Brain microvascular endothelial cell (primary cell): ENCODE results near the gene FOXG1.
A peak's percentile ranks its signal among the peaks of the same experiment; 100 is the strongest.

ENCODE experiments used
- DNase-seq: peaks from one replicate; pipeline ENCODE4 v3.0.0-alpha.2; 2020
- H3K27ac ChIP-seq: fragments of 250-450 bp; sonication (Bioruptor Pico); 2 replicates; pipeline ENCODE4 v1.5.1; 2020; ENCODE audit warnings: mild to moderate bottlenecking, moderate library complexity
- H3K27me3 ChIP-seq: fragments of 250-450 bp; sonication (Bioruptor Pico); replicated peaks from 2 replicates; pipeline ENCODE4 v1.5.1; 2020; ENCODE audit warnings: mild to moderate bottlenecking
- H3K36me3 ChIP-seq: fragments of 250-450 bp; sonication (Bioruptor Pico); replicated peaks from 2 replicates; pipeline ENCODE4 v1.5.1; 2020; ENCODE audit warnings: mild to moderate bottlenecking
- H3K4me3 ChIP-seq: 2 replicates; pipeline ENCODE4 v1.5.1; 2011; ENCODE audit warnings: low read depth, mild to moderate bottlenecking, control low read depth, low read length, moderate library complexity
- in situ Hi-C: cut with HindIII; loops from 2 replicates; pipeline ENCODE4 v1.10.0; 2017; ENCODE audit warnings: low sequenced_read_pairs, low pct_ligation_motif_present
- TF ChIP-seq, protein P1 (sequence below): IDR thresholded peaks from 2 replicates; pipeline ENCODE4 v1.5.1; 2011; ENCODE audit warnings: low read depth, mild to moderate bottlenecking, moderate library complexity, low read length, control low read depth, inconsistent platforms; ENCODE audit errors: missing control alignments

The FOXG1 gene

DNA sequence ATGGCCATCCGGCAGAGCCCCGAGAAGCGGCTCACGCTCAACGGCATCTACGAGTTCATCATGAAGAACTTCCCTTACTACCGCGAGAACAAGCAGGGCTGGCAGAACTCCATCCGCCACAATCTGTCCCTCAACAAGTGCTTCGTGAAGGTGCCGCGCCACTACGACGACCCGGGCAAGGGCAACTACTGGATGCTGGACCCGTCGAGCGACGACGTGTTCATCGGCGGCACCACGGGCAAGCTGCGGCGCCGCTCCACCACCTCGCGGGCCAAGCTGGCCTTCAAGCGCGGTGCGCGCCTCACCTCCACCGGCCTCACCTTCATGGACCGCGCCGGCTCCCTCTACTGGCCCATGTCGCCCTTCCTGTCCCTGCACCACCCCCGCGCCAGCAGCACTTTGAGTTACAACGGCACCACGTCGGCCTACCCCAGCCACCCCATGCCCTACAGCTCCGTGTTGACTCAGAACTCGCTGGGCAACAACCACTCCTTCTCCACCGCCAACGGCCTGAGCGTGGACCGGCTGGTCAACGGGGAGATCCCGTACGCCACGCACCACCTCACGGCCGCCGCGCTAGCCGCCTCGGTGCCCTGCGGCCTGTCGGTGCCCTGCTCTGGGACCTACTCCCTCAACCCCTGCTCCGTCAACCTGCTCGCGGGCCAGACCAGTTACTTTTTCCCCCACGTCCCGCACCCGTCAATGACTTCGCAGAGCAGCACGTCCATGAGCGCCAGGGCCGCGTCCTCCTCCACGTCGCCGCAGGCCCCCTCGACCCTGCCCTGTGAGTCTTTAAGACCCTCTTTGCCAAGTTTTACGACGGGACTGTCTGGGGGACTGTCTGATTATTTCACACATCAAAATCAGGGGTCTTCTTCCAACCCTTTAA is 1.5 kb downstream of the FOXG1 start:
- H3K27me3 ChIP-seq, result peaks cover 34% of the 10 kb centered on the region

DNA sequence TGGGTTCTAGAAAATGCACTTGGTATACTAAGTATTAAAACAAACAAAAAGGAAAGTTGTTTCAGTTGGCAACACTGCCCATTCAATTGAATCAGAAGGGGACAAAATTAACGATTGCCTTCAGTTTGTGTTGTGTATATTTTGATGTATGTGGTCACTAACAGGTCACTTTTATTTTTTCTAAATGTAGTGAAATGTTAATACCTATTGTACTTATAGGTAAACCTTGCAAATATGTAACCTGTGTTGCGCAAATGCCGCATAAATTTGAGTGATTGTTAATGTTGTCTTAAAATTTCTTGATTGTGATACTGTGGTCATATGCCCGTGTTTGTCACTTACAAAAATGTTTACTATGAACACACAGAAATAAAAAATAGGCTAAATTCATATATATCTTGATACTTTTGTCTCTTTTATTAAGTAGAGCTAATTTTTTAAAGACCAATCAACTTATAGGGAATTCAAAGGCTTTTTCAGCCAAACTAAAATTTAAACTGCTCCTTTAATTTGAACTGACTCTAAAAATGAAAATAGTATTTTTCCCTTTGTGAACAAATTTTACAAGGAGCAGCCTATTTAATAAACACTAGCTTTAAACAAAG is 2.8 kb downstream of the FOXG1 start:
- TF ChIP-seq, protein P1, sequence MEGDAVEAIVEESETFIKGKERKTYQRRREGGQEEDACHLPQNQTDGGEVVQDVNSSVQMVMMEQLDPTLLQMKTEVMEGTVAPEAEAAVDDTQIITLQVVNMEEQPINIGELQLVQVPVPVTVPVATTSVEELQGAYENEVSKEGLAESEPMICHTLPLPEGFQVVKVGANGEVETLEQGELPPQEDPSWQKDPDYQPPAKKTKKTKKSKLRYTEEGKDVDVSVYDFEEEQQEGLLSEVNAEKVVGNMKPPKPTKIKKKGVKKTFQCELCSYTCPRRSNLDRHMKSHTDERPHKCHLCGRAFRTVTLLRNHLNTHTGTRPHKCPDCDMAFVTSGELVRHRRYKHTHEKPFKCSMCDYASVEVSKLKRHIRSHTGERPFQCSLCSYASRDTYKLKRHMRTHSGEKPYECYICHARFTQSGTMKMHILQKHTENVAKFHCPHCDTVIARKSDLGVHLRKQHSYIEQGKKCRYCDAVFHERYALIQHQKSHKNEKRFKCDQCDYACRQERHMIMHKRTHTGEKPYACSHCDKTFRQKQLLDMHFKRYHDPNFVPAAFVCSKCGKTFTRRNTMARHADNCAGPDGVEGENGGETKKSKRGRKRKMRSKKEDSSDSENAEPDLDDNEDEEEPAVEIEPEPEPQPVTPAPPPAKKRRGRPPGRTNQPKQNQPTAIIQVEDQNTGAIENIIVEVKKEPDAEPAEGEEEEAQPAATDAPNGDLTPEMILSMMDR, result no peak
- Histone ChIP-seq H3K36me3 (no peaks in the 10 kb centered on the region), H3K27ac (no peak overlapping the region), H3K4me3 (no peak overlapping the region), H3K27me3 (peaks cover 41% of the 10 kb centered on the region)
- no peak for DNase-seq
- in situ Hi-C loops, result loop anchor here (25.0 kb wide), 1 partner anchor 768 kb away; no protein-coding TSS in a partner anchor

More for the DNA sequence above, 1.5 kb downstream of the FOXG1 start:
- Histone ChIP-seq H3K27ac (no peak overlapping the region), H3K4me3 (peak overlapping the region; percentile 15), H3K36me3 (no peaks in the 10 kb centered on the region)
- TF ChIP-seq, protein P1, result no peak
- in situ Hi-C loops, result loop anchor here (25.0 kb wide), 1 partner anchor 769 kb away; no protein-coding TSS in a partner anchor
- no peak for DNase-seq

DNA sequence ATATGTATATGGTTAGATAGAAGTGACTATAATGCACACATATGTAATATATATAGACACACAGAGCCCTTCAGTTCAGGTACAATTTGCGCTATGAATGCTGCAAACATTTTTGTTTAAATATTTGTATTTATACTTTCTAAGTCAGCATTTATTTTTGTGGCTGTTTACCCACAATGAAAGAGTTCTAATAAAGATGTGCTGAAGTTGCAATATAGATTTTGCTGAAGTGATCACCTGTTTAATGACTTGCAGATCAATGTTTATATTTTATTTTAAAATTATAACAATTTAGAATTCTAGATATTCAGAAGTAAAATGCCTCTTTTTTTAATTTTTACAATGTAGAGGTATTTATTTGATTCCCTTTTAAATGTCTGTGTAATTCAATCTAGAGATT is 3.5 kb downstream of the FOXG1 start:
- Histone ChIP-seq H3K4me3 (no peak overlapping the region), H3K27me3 (peaks cover 41% of the 10 kb centered on the region), H3K36me3 (no peaks in the 10 kb centered on the region), H3K27ac (no peak overlapping the region)
- no peak for DNase-seq
- TF ChIP-seq, protein P1, result no peak
- in situ Hi-C loops, result loop anchor here (25.0 kb wide), 1 partner anchor 767 kb away; no protein-coding TSS in a partner anchor

DNA sequence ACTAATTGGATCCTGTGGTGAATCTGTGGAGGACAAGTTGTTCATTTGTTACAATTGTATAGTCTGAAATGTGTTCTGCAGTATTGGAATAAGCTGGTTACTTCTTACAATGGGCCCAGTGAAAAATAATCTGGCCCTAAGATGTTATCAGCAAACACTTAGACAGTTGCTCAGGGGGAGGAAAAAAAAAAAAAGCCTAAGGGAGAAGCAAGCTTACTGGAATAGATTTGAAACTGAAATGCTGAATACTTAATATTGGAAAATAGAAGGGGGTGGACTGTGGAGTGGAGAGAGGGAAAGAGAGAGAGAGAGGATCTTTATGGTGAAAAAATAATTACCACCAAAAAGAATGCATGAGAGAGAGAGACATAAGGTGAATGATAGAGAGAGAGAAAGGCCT is 4.0 kb downstream of the FOXG1 start:
- Histone ChIP-seq H3K27ac (no peak overlapping the region), H3K27me3 (peaks cover 43% of the 10 kb centered on the region), H3K4me3 (no peak overlapping the region), H3K36me3 (no peaks in the 10 kb centered on the region)
- TF ChIP-seq, protein P1, result no peak
- DNase-seq, result no peak
- in situ Hi-C loops, result loop anchor here (25.0 kb wide), 1 partner anchor 767 kb away; no protein-coding TSS in a partner anchor

DNA sequence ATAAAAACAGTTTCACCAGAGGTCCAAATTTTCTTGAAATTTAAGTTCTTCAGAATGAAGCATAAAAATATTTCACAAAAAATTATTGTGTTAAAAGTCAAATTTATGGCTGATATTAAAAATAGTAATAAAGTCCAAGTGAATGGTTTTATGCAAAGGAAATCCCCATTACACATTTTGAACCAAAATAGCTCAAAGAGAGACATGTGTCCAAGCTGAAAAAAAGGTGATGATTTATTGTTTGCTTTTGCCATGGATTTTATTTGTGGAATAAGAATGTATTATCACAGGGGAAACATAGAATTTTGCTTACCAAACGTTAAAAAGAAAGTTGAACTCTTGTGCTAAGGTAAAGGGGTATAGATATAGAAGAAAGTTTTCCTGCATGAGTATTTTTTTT is 4.6 kb downstream of the FOXG1 start:
- H3K36me3 ChIP-seq, result no peaks in the 10 kb centered on the region
- H3K4me3 ChIP-seq, result no peak overlapping the region
- TF ChIP-seq, protein P1, result no peak
- peaks cover 39% of the 10 kb centered on the region for H3K27me3 ChIP-seq
- no peak overlapping the region for H3K27ac ChIP-seq
- DNase-seq, result no peak
- in situ Hi-C loops, result loop anchor here (25.0 kb wide), 1 partner anchor 766 kb away; no protein-coding TSS in a partner anchor
